MCF 10A (cell line): ENCODE data around the gene CD180. TPM values are rescaled to one million over a fixed set of nuclear protein-coding genes. Genes with fewer than 3 reads are reported as not detected.

Source experiments
- BruUV-seq: library from RNA; stranded (reverse); fragments of 400-500 nt; replicated peaks from 2 replicates; lab custom pipeline; 2021; lab: Mats Ljungman, UMichigan
- CTCF ChIA-PET: fragments of 300-600 bp; sonication (Branson Sonifier 250); formaldehyde crosslinking; extraction: SDS; loops from one replicate; lab custom pipeline; 2021; ENCODE audit warnings: antibody characterized with exemption, inconsistent platforms; lab: Yijun Ruan, JAX
- POLR2A ChIA-PET: fragments of 300-600, 350-650 bp; sonication (Branson Sonifier 250); formaldehyde crosslinking; extraction: SDS; loops from one replicate; lab custom pipeline; 2020; ENCODE audit warnings: antibody characterized with exemption, inconsistent platforms; lab: Yijun Ruan, JAX
- DNase-seq: peaks from one replicate; pipeline ENCODE4 v3.0.0-alpha.2; 2018; ENCODE audit not compliant: unreplicated experiment
- H3K27ac Mint-ChIP-seq: one replicate; pipeline ENCODE4 v1.8.0; 2022; ENCODE audit warnings: mild to moderate bottlenecking, low read depth, mixed read lengths; ENCODE audit not compliant: unreplicated experiment
- H3K27me3 Mint-ChIP-seq: one replicate; pipeline ENCODE4 v1.8.0; 2022; ENCODE audit warnings: mixed read lengths; ENCODE audit not compliant: insufficient read depth, unreplicated experiment
- H3K36me3 Mint-ChIP-seq: one replicate; pipeline ENCODE4 v1.8.0; 2022; ENCODE audit warnings: mild to moderate bottlenecking, moderate library complexity, mixed read lengths; ENCODE audit not compliant: insufficient read depth, unreplicated experiment
- H3K4me1 Mint-ChIP-seq: one replicate; pipeline ENCODE4 v1.8.0; 2022; ENCODE audit warnings: mixed read lengths; ENCODE audit not compliant: insufficient read depth, unreplicated experiment
- H3K4me3 Mint-ChIP-seq: one replicate; pipeline ENCODE4 v1.8.0; 2022; ENCODE audit warnings: mild to moderate bottlenecking, moderate library complexity, mixed read lengths; ENCODE audit not compliant: unreplicated experiment
- H3K9me3 Mint-ChIP-seq: one replicate; pipeline ENCODE4 v1.8.0; 2022; ENCODE audit warnings: mixed read lengths; ENCODE audit not compliant: unreplicated experiment
- intact Hi-C: fragments of 100-400 bp; cut with micrococcal nuclease; formaldehyde crosslinking; loops from 2 replicates; pipeline ENCODE4 v1.14.1; 2022
- total RNA-seq: library from RNA; stranded (reverse); gene quantifications from 2 replicates; pipeline ENCODE4 v1.2.3, GENCODE V29; 2022
- TF ChIP-seq, protein P1 (sequence below): fragments of 200-600 bp; IDR thresholded peaks from one replicate; pipeline ENCODE4 v1.8.0; 2022; ENCODE audit warnings: antibody characterized with exemption, mild to moderate bottlenecking; ENCODE audit not compliant: unreplicated experiment

CD180 gene
- total RNA-seq, 1 experiment from 2014 or later = 0.07 TPM

DNA sequence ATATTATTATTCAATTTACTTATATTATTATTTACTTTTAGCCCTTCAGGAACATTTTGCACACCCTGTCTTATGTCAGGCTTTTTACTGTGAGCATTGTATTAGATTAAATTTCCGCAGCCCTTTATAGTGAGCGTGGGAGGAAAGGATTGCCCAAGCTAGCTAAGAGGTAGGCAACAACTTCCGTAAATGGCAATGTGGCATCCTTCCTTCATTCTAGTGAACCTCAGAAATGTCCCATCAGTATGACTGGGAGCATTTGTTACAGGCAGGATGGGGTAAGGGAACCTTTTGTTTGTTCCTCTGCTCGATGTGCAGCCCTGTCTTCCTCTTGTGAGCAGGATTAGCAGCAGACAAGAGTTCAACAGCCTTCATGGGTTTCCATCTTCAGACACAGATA, 6.2 kb upstream of the CD180 start:
- H3K27ac Mint-ChIP-seq = no peak overlapping the region
- no TSS peak for BruUV-seq
- intact Hi-C loops = no loop called here
- TF ChIP-seq, protein P1, sequence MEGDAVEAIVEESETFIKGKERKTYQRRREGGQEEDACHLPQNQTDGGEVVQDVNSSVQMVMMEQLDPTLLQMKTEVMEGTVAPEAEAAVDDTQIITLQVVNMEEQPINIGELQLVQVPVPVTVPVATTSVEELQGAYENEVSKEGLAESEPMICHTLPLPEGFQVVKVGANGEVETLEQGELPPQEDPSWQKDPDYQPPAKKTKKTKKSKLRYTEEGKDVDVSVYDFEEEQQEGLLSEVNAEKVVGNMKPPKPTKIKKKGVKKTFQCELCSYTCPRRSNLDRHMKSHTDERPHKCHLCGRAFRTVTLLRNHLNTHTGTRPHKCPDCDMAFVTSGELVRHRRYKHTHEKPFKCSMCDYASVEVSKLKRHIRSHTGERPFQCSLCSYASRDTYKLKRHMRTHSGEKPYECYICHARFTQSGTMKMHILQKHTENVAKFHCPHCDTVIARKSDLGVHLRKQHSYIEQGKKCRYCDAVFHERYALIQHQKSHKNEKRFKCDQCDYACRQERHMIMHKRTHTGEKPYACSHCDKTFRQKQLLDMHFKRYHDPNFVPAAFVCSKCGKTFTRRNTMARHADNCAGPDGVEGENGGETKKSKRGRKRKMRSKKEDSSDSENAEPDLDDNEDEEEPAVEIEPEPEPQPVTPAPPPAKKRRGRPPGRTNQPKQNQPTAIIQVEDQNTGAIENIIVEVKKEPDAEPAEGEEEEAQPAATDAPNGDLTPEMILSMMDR = no peak
- ChIA-PET CTCF (interaction anchor here (1.7 to 11.7 kb wide), 2 partner anchors 37 to 46 kb away, joined by 7 to 220 read pairs; no protein-coding TSS in a partner anchor), POLR2A (no interaction called here)
- peaks cover 7% of the 10 kb centered on the region for H3K9me3 Mint-ChIP-seq
- no peaks in the 10 kb centered on the region for H3K27me3 Mint-ChIP-seq
- DNase-seq = no peak
- no peaks in the 10 kb centered on the region for H3K36me3 Mint-ChIP-seq
- no peak overlapping the region for H3K4me3 Mint-ChIP-seq
- peaks cover 24% of the 10 kb centered on the region for H3K4me1 Mint-ChIP-seq

DNA sequence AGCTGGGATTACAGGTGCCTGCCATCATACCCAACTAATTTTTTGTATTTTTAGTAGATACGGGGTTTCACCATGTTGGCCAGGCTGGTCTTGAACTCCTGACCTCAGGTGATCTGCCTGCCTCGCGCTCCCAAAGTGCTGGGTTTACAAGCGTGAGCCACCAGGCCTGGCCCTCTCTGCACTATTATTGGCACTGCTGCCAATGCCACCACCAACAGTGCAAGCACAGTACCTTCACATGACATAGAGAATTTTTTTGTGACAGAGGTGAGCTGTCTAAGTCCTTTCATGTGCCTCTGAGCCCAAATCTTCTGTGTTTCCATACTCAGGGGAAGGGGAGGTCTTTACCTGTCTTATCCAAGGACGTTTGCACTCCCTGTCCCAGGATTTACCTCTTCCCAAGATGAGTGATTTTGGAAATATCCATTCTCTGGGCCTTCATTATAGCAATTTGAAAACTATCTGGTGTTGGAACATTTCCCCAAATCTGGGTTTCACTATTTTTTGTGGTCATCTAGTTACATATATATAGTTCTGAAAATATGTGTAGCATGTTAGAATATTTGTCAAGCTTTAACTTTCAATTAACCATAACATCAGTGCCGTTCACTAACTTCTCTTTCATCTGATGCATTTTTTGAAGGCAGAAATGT, 5.4 kb upstream of the CD180 start:
- no peak for DNase-seq
- TF ChIP-seq, protein P1 = no peak
- Mint-ChIP-seq H3K4me1 (peaks cover 16% of the 10 kb centered on the region), H3K9me3 (peaks cover 7% of the 10 kb centered on the region), H3K27ac (no peak overlapping the region), H3K4me3 (no peak overlapping the region), H3K27me3 (no peaks in the 10 kb centered on the region), H3K36me3 (no peaks in the 10 kb centered on the region)
- no TSS peak for BruUV-seq
- ChIA-PET CTCF (interaction anchor here (1.3 to 11.7 kb wide), 3 partner anchors 36 to 1085 kb away, joined by 3 to 220 read pairs (median 7); no protein-coding TSS in a partner anchor), POLR2A (interaction anchor here (1.0 to 1.9 kb wide), 2 partner anchors 13 to 28 kb away, joined by 3 to 5 read pairs; no protein-coding TSS in a partner anchor)
- intact Hi-C loops = no loop called here

DNA sequence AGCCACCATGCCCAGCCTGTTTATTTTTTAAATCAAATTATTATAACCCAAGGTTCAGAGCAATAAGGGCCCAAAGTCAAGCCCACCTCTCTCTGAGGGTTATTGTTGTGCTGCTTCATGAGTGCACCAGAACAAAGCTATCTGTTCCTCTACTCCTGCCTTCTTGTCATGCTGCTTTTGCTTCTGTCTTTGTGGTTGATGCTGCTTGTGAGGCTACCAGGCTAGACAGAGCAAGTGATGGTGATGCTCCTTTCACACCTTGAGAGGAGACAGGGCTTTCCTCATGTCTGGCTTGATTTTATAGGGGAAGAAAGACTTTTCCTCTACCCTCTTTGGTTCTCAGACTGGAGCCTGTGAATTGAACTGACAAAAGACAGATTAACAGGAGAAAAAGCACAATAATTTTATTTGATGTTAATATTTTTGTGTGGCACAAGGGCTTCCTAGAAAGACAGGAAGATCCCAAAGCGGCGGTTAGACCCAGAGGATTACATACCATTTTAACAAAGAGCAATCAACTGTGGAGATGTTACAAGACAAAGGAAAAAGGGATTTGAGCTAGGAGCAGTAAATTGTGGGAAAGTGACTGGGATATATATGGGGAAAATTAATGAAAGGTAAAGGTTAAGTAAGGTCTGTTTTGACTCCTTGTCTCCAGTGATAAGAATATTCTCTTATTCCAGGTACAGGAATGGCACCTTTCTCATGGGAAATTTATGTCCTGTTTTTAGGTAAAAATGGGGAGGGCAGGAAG, 4.4 kb upstream of the CD180 start:
- Mint-ChIP-seq H3K36me3 (no peaks in the 10 kb centered on the region), H3K27me3 (no peaks in the 10 kb centered on the region), H3K27ac (no peak overlapping the region), H3K4me3 (no peak overlapping the region), H3K4me1 (peaks cover 6% of the 10 kb centered on the region), H3K9me3 (peaks cover 7% of the 10 kb centered on the region)
- TF ChIP-seq, protein P1 = no peak
- no TSS peak for BruUV-seq
- intact Hi-C loops = no loop called here
- no peak for DNase-seq
- ChIA-PET POLR2A (interaction anchor here (1.0 to 1.9 kb wide), 2 partner anchors 26 to 27 kb away, joined by 3 to 5 read pairs; no protein-coding TSS in a partner anchor), CTCF (interaction anchor here (1.3 to 11.7 kb wide), 3 partner anchors 35 to 1086 kb away, joined by 3 to 220 read pairs (median 7); no protein-coding TSS in a partner anchor)

- POLR2A ChIA-PET = interaction anchor here (0.6 kb wide), 1 partner anchor 28 kb away, joined by 3 read pairs; no protein-coding TSS in a partner anchor
- H3K36me3 Mint-ChIP-seq = no peaks in the 10 kb centered on the region
- intact Hi-C loops = no loop called here
- BruUV-seq = no TSS peak
- no peaks in the 10 kb centered on the region for H3K27me3 Mint-ChIP-seq
- H3K27ac Mint-ChIP-seq = no peak overlapping the region
- H3K9me3 Mint-ChIP-seq = peaks cover 7% of the 10 kb centered on the region
- no peak for DNase-seq
- H3K4me1 Mint-ChIP-seq = peaks cover 8% of the 10 kb centered on the region
- TF ChIP-seq, protein P1 = no peak
- CTCF ChIA-PET = interaction anchor here (1.5 kb wide), 1 partner anchor 33 kb away, joined by 3 read pairs; no protein-coding TSS in a partner anchor
- no peak overlapping the region for H3K4me3 Mint-ChIP-seq
These were observed 3.3 kb upstream of the CD180 start for GRCh38 chr5:67199859-67200258.
